ENCODE results near the gene SCML2. TPM values are rescaled to one million over a fixed set of nuclear protein-coding genes. Genes with fewer than 3 reads are reported as not detected.
A peak's percentile ranks its signal among the peaks of the same experiment; 100 is the strongest.

SCML2 gene
- total RNA-seq, 6 experiments from 2014 or later = 0.48 to 1.3 (median 0.82) TPM

DNA sequence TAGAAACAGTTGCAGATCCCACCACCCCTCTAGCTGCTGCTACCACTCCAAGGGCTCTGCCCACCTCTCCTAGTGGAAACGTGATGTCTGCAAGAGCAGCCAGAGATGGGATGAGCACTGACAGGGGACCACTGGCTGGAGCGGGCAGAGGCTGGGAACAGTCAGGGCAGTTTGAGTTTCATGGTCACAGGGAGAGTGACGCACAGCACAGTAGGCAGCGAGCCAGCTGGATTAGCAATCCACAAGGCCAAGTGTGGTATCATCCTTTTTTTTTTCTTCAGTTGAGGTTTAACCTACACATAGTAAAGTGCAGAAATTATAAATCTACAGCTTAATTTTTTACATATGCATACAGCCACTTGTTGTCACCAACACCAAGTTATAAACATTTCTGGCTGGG is 6.4 kb upstream of the SCML2 start:
- DNase-seq = no peak
- TF ChIP-seq POLR2A (IDR thresholded peaks at IDR 0.05) = no peak
- TF ChIP-seq, protein P1, sequence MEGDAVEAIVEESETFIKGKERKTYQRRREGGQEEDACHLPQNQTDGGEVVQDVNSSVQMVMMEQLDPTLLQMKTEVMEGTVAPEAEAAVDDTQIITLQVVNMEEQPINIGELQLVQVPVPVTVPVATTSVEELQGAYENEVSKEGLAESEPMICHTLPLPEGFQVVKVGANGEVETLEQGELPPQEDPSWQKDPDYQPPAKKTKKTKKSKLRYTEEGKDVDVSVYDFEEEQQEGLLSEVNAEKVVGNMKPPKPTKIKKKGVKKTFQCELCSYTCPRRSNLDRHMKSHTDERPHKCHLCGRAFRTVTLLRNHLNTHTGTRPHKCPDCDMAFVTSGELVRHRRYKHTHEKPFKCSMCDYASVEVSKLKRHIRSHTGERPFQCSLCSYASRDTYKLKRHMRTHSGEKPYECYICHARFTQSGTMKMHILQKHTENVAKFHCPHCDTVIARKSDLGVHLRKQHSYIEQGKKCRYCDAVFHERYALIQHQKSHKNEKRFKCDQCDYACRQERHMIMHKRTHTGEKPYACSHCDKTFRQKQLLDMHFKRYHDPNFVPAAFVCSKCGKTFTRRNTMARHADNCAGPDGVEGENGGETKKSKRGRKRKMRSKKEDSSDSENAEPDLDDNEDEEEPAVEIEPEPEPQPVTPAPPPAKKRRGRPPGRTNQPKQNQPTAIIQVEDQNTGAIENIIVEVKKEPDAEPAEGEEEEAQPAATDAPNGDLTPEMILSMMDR (IDR thresholded peaks at IDR 0.05) = no peak
- H3K27ac ChIP-seq = no peak overlapping the region
- H3K36me3 ChIP-seq = no peaks in the 10 kb centered on the region
- no peak for ATAC-seq
- H3K4me1 ChIP-seq = no peaks in the 10 kb centered on the region
- intact Hi-C loops (cut with DNase I) = loop anchor here in 1 of 2 donors (10.0 kb wide), 1 partner anchor 426 kb away; no protein-coding TSS in a partner anchor
- H3K27me3 ChIP-seq = no peaks in the 10 kb centered on the region
- WGBS (ENCODE audit: insufficient coverage, low coverage, low lambda C conversion rate, missing lambda C conversion rate) = 14% methylated on average over 2 of the region's 4 CpGs
- no peak overlapping the region for H3K4me3 ChIP-seq
- no peaks in the 10 kb centered on the region for H3K9me3 ChIP-seq

DNA sequence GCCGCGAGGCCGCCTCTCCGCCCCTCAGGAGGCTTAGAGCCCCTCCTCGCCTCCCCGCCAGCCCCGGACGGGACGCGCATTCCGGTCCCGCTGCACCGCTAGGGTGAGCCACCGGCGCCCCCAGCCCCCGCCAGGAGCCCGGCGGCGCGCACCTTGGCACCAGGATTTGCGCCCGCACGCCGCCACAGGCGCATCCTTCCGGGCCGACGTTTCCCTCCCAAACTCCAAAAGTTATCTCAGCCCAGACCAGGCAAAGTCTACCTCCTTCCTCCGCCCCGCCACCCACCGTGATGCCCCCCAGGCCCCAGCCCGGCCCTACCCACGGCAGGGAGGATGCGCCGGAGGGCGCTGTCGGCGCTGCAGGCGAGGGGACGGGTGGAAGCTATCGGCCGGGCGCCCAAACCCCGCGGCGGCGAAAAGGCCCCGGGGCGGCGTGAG is 538 bp downstream of the SCML2 start:
- peak; percentile 57 to 69 (median 68) for ATAC-seq
- Histone ChIP-seq H3K27me3 (no peaks in the 10 kb centered on the region), H3K4me3 (peak overlapping the region; percentile 51 to 59 (median 53)), H3K36me3 (no peaks in the 10 kb centered on the region), H3K4me1 (peaks cover 0 to 3% (median 0%) of the 10 kb centered on the region in 4 donors), H3K27ac (no peak overlapping the region), H3K9me3 (no peaks in the 10 kb centered on the region)
- intact Hi-C loops (cut with DNase I) = no loop called here
- WGBS (ENCODE audit: insufficient coverage, low coverage, low lambda C conversion rate, missing lambda C conversion rate) = 11% methylated on average over 5 of the region's 50 CpGs
- TF ChIP-seq POLR2A (IDR thresholded peaks at IDR 0.05) = no peak
- TF ChIP-seq, protein P1 (IDR thresholded peaks at IDR 0.05) = no peak
- DNase-seq = peak in 1 of 3 donors; percentile 31

DNA sequence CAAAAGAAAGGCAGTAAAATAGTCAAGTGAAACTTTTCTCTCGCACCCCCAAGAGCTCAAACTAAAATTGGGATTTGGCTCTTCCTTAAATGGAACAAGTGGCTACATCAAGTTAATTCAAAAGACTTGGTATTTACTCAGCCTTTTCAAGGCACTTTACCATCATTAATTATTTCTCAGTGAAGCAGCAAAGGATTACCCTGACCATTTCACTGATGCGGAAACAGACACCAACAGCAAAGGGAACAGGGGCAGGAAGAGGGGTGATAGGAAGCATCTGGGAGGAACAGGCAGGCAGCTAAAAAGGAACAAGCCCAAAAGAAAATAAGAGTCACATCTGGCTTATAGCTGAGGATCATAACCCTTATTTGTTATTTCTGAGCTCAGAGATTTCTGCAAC is 2.7 kb downstream of the SCML2 start:
- no peaks in the 10 kb centered on the region for H3K36me3 ChIP-seq
- no peak for TF ChIP-seq POLR2A (IDR thresholded peaks at IDR 0.05)
- TF ChIP-seq, protein P1 (IDR thresholded peaks at IDR 0.05) = no peak
- intact Hi-C loops (cut with DNase I) = no loop called here
- no peak overlapping the region for H3K27ac ChIP-seq
- WGBS (ENCODE audit: insufficient coverage, low coverage, low lambda C conversion rate, missing lambda C conversion rate) = 56% methylated on average over 2 of the region's 2 CpGs
- DNase-seq (no peak), ATAC-seq (no peak)
- H3K27me3 ChIP-seq = no peaks in the 10 kb centered on the region
- no peaks in the 10 kb centered on the region for H3K9me3 ChIP-seq
- no peak overlapping the region for H3K4me3 ChIP-seq
- peaks cover 0 to 3% (median 0%) of the 10 kb centered on the region in 4 donors for H3K4me1 ChIP-seq

GRCh38 chrX:18348047-18348446 is 6.4 kb downstream of the SCML2 start:
- Histone ChIP-seq H3K4me3 (no peak overlapping the region), H3K36me3 (no peaks in the 10 kb centered on the region), H3K27ac (no peak overlapping the region), H3K4me1 (no peaks in the 10 kb centered on the region), H3K27me3 (no peaks in the 10 kb centered on the region), H3K9me3 (no peaks in the 10 kb centered on the region)
- DNase-seq (no peak), ATAC-seq (no peak)
- TF ChIP-seq, protein P1 (IDR thresholded peaks at IDR 0.05) = no peak
- WGBS (ENCODE audit: insufficient coverage, low coverage, low lambda C conversion rate, missing lambda C conversion rate) = 50% methylated on average over 2 of the region's 2 CpGs
- intact Hi-C loops (cut with DNase I) = no loop called here

GRCh38 chrX:18309401-18309800 is 45.1 kb downstream of the SCML2 start:
- ATAC-seq = no peak
- 75% methylated on average over 4 of the region's 4 CpGs for WGBS (ENCODE audit: insufficient coverage, low coverage, low lambda C conversion rate, missing lambda C conversion rate)
- no peak overlapping the region for H3K4me3 ChIP-seq
- no peak for DNase-seq
- no peaks in the 10 kb centered on the region for H3K4me1 ChIP-seq
- TF ChIP-seq POLR2A (IDR thresholded peaks at IDR 0.05) = no peak
- TF ChIP-seq, protein P1 (IDR thresholded peaks at IDR 0.05) = no peak
- H3K27me3 ChIP-seq = no peaks in the 10 kb centered on the region
- no peak overlapping the region for H3K27ac ChIP-seq
- intact Hi-C loops (cut with DNase I) = no loop called here
- no peaks in the 10 kb centered on the region for H3K36me3 ChIP-seq
- no peaks in the 10 kb centered on the region for H3K9me3 ChIP-seq
